Heart right ventricle (tissue), 16 donors: Measurements from ENCODE around the gene NACC1. TPM values are rescaled to one million over a fixed set of nuclear protein-coding genes. Genes with fewer than 3 reads are reported as not detected.

Experiments
- ATAC-seq, 8 donors: fragments of 200-7000 bp; cut with Tn5 transposase; one replicate each; pipeline ENCODE4 v1.9.1; 2020; ENCODE audit warnings: mild to moderate bottlenecking in 8 of 8, moderate library complexity in 8 of 8, moderate number of reproducible peaks in 1 of 8
- DNase-seq, 2 donors: peaks; one replicate each; pipeline ENCODE4 v3.0.0-alpha.2; 2020
- H3K27ac ChIP-seq, 10 donors: fragments of 200-600 bp; sonication (generic) in 2 of 10; one replicate each; pipeline versions ENCODE4 v1.5.0 to v1.8.0; 2020 to 2022; ENCODE audit warnings: mild to moderate bottlenecking in 3 of 10
- H3K27me3 ChIP-seq, 7 donors: fragments of 200-600 bp; one replicate each; pipeline ENCODE4 v1.8.0; 2021 to 2022; ENCODE audit warnings: mild to moderate bottlenecking in 2 of 7
- H3K36me3 ChIP-seq, 9 donors: fragments of 200-600 bp; sonication (generic) in 1 of 9; one replicate each; pipeline versions ENCODE4 v1.5.0 to v1.8.0; 2020 to 2022; ENCODE audit warnings: mild to moderate bottlenecking in 2 of 9
- H3K4me1 ChIP-seq, 9 donors: fragments of 200-600 bp; sonication (generic) in 1 of 9; one replicate each; pipeline versions ENCODE4 v1.5.0 to v1.8.0; 2020 to 2022; ENCODE audit warnings: mild to moderate bottlenecking in 4 of 9
- H3K4me3 ChIP-seq, 10 donors: fragments of 200-600 bp; sonication (generic) in 2 of 10; one replicate each; pipeline versions ENCODE4 v1.5.0 to v1.8.0; 2020 to 2022; ENCODE audit warnings: mild to moderate bottlenecking in 7 of 10, moderate library complexity in 2 of 10
- H3K9me3 ChIP-seq, 11 donors: fragments of 200-600 bp in 10 of 11; sonication (generic) in 2 of 11; one replicate each; pipeline versions ENCODE4 v1.5.0 to v1.8.0; 2013 to 2022; ENCODE audit warnings: mild to moderate bottlenecking in 2 of 11, control low read depth in 1 of 11, moderate library complexity in 1 of 11
- CTCF ChIP-seq, 9 donors: fragments of 200-600 bp; sonication (generic) in 2 of 9; IDR thresholded peaks; one replicate each; pipeline versions ENCODE4 v1.5.0 to v1.8.0; 2021 to 2022; ENCODE audit warnings: antibody characterized with exemption in 9 of 9, mild to moderate bottlenecking in 5 of 9, moderate library complexity in 1 of 9
- whole genome bisulfite sequencing, 2 donors: extraction: QIAGEN DNeasy Blood & Tissue Kit; methylation state at CpG; one replicate each; pipeline ENCODE4 v1.1.7; 2013; ENCODE audit warnings: inconsistent platforms in 1 of 2; 5-methylcytosine and 5-hydroxymethylcytosine counted together
- intact Hi-C, 10 donors: fragments of 100-400 bp; cut with DNase I; formaldehyde crosslinking; loops; one replicate each; pipeline versions ENCODE4 v1.11.1 to v1.14.2; 2022
- polyA plus RNA-seq, 2 donors: library from polyadenylated mRNA; stranded (reverse); fragments of 200-250 nt; gene quantifications; one replicate each; pipeline ENCODE4 v1.2.3, GENCODE V29; 2013
- total RNA-seq, 10 donors: library from RNA; stranded (reverse); fragmentation: NEBNext Ultra II Directional in 3 of 10; extraction: Animal tissue kit (Norgen Biotek cat#: 25700) in 3 of 10; gene quantifications; one replicate each; pipeline versions ENCODE4 v1.2.1 to v1.2.4, GENCODE V29; 2021 to 2023
- donor health status: Arrhythmogenic right ventricular cardiomyopathy.
- donor health status: ischemic (EF 13 %, LVEDD 7.1; RV severe dilation, severe dysfunction).
- donor health status: healthy with polysubstance abuse.
- donor health status: DM: no; HTN: yes; CAD: no.
- donor health status: DM: no; HTN: no; CAD: no.
- donor health status: ischemic (EF 25% LVEDD 6.9; RV normal size, moderate dysfunction).
- donor health status: ischemic (EF 25% LVEDD 5.7; RV mildly dilated, moderate dysfunction).
- donor health status: healthy.
- donor health status: DM: yes; HTN: yes; CAD: no.
- donor health status: Ischemic cardiomyopathy.
- donor health status: ischemic (EF 35%, LVEDD 5.7; RV mildly dilated, moderate dysfunction).
- donor health status: nonischemic (EF 11% LVEDD 7.7; RV severe dilation, severe dysfunction).
- donor health status: DM: yes; HTN: yes; CAD: no.
- donor health status: PGD.
- donor health status: ischemic (EF 29% LVEDD 5.4; RV normal size, mild dysfunction).
- donor health status: nonischemic (EF 23%, LVEDD 6.1; RV moderate dilation, normal function).

NACC1 gene
- total and polyA plus RNA-seq, 12 donors, result 23.9 to 58.0 (median 33.0) TPM

DNA sequence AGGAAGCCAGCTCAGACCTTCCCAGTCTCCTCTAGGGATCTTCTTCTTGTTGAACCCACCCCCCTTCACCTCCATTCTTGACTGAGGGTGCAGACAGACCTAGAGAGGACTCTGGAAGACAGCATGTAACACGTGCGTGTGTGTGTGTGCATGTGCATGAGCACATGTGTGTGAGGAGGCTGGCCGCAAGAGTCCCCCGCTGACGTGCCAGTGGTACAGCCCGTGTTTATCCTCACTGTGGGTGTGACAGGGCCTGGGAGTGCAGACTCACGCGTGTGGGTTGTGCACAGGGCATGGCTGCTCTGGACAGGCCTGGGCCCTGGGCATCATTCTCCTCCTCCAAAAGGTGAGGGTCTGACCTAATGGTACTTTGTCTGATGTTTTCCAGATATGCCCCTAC lies 41.7 kb upstream of the NACC1 start:
- 81 to 84% methylated on average over 8 of the region's 8 CpGs for WGBS, 2 donors
- no peak for TF ChIP-seq CTCF (IDR thresholded peaks at IDR 0.05)
- H3K27ac ChIP-seq, result peak overlapping the region in 7 of 10 donors; percentile 40 to 85 (median 69)

GRCh38 chr19:13076787-13077186 lies 41.3 kb upstream of the NACC1 start:
- 46 to 68% methylated on average over 6 of the region's 6 CpGs for WGBS, 2 donors
- Histone ChIP-seq H3K4me3 (no peak overlapping the region), H3K36me3 (peaks cover 0 to 73% (median 16%) of the 10 kb centered on the region in 9 donors), H3K9me3 (no peaks in the 10 kb centered on the region), H3K27ac (peak overlapping the region in 8 of 10 donors; percentile 30 to 85 (median 67)), H3K4me1 (peaks cover 29 to 81% (median 47%) of the 10 kb centered on the region in 9 donors), H3K27me3 (no peaks in the 10 kb centered on the region)
- peak in 3 of 8 donors; percentile 2 to 12 (median 10) for ATAC-seq
- no peak for DNase-seq
- intact Hi-C loops, result loop anchor here in 4 of 10 donors (5.0 kb wide), 4 partner anchors 79 to 94 kb away; partner anchors contain the start of gene NFIX (in 1 of the 4)
- TF ChIP-seq CTCF (IDR thresholded peaks at IDR 0.05), result no peak

More for the DNA sequence above, 41.7 kb upstream of the NACC1 start:
- ATAC-seq (no peak), DNase-seq (no peak)
- H3K27me3 ChIP-seq, result no peaks in the 10 kb centered on the region
- H3K4me1 ChIP-seq, result peaks cover 29 to 82% (median 52%) of the 10 kb centered on the region in 9 donors
- H3K36me3 ChIP-seq, result peaks cover 0 to 68% (median 16%) of the 10 kb centered on the region in 9 donors
- H3K4me3 ChIP-seq, result no peak overlapping the region
- intact Hi-C loops, result loop anchor here in 4 of 10 donors (5.0 kb wide), 4 partner anchors 79 to 94 kb away; partner anchors contain the start of gene NFIX (in 1 of the 4)
- H3K9me3 ChIP-seq, result no peaks in the 10 kb centered on the region

GRCh38 chr19:13077240-13077639 lies 40.8 kb upstream of the NACC1 start:
- H3K4me3 ChIP-seq, result no peak overlapping the region
- peaks cover 0 to 77% (median 16%) of the 10 kb centered on the region in 9 donors for H3K36me3 ChIP-seq
- DNase-seq, result no peak
- intact Hi-C loops, result loop anchor here in 4 of 10 donors (5.0 kb wide), 4 partner anchors 80 to 95 kb away; partner anchors contain the start of gene NFIX (in 1 of the 4)
- H3K27ac ChIP-seq, result peak overlapping the region in 8 of 10 donors; percentile 30 to 87 (median 76)
- ATAC-seq, result peak in 1 of 8 donors; percentile 15
- no peaks in the 10 kb centered on the region for H3K9me3 ChIP-seq
- H3K4me1 ChIP-seq, result peaks cover 30 to 81% (median 44%) of the 10 kb centered on the region in 9 donors
- 58 to 69% methylated on average over 11 of the region's 11 CpGs for WGBS, 2 donors
- H3K27me3 ChIP-seq, result no peaks in the 10 kb centered on the region
- no peak for TF ChIP-seq CTCF (IDR thresholded peaks at IDR 0.05)

GRCh38 chr19:13078381-13078780 lies 39.7 kb upstream of the NACC1 start:
- ATAC-seq (peak in 1 of 8 donors; percentile 5), DNase-seq (no peak)
- Histone ChIP-seq H3K9me3 (no peaks in the 10 kb centered on the region), H3K36me3 (peaks cover 0 to 81% (median 14%) of the 10 kb centered on the region in 9 donors), H3K4me3 (no peak overlapping the region), H3K27me3 (no peaks in the 10 kb centered on the region), H3K4me1 (peaks cover 36 to 81% (median 48%) of the 10 kb centered on the region in 9 donors), H3K27ac (peak overlapping the region; percentile 53 to 87 (median 76))
- TF ChIP-seq CTCF (IDR thresholded peaks at IDR 0.05), result no peak
- intact Hi-C loops, result loop anchor here in 4 of 10 donors (5.0 kb wide), 4 partner anchors 81 to 96 kb away; partner anchors contain the start of gene NFIX (in 1 of the 4)
- WGBS, 2 donors, result 78 to 91% methylated on average over 8 to 10 of the region's 10 CpGs
